Hepatic stellate cell (primary cell): ENCODE measurements around the gene ATP1A3.

Experiments used
- DNase-seq: peaks from one replicate; pipeline ENCODE4 v3.0.0; 2011; ENCODE audit warnings: low spot score

ATP1A3 gene

DNA sequence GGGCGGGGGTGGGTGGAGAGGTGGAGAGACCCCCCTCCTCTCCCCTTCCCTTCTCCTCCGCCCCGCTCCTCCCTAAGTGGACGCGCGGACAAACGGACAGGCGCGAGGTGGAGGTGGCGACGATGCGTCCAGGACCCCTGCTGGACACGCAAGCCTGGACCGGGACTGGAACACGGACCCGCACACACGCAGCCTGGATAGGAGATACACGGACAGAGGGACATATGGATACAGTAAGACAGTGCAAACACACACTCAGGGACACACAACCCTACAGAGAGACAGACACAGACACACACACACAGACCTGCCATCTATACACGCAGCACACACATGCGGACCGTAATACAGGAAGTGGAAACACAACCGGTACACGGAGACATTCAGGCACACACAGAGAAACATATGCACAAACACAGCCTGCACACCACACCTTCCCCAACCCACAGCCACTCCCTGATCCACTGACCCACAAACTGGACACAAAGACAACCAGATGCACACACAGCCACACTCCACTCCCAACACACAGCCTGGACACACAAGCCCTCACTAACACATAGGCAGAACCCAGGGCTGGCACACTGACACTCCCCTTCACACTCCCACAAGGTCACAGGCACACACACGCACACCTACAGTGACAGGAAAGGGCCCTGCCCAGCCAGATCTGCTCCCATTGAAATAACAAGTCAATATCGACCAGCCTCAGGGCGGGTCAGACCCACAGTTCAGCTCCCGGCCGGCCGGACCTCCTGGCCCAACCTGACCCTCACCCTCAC lies 65.1 kb downstream of the ATP1A3 start:
- no peak for DNase-seq

DNA sequence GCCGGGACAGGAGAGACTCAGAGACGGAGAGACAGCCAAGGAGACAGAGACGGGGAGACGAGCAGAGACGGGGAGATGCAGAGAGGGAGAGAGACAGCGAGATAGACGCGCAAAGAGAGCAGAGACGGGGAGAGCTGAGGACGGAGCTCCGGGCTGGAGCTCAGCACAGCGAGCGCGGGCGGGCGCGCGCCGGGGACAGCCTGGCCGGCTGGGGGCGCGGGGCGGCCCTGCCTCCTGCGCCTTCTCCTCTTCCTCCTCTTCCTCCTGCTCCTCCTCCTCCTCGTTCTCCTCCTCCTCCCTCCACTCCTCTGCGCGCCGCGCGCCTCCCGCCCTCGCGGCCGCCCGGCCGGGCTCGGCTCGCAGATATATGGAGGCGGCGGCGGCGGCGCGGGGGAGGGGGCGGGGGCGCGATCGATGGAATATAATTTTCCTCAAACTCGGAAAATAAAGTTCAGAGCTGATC lies 65.8 kb downstream of the ATP1A3 start, which contains the start of gene ERFL:
ERFL (minus strand) TSS at position 229 of the 463 bp plus-strand sequence. CDS start 15,530 bp downstream, outside the sequence.
- DNase-seq: no peak

DNA sequence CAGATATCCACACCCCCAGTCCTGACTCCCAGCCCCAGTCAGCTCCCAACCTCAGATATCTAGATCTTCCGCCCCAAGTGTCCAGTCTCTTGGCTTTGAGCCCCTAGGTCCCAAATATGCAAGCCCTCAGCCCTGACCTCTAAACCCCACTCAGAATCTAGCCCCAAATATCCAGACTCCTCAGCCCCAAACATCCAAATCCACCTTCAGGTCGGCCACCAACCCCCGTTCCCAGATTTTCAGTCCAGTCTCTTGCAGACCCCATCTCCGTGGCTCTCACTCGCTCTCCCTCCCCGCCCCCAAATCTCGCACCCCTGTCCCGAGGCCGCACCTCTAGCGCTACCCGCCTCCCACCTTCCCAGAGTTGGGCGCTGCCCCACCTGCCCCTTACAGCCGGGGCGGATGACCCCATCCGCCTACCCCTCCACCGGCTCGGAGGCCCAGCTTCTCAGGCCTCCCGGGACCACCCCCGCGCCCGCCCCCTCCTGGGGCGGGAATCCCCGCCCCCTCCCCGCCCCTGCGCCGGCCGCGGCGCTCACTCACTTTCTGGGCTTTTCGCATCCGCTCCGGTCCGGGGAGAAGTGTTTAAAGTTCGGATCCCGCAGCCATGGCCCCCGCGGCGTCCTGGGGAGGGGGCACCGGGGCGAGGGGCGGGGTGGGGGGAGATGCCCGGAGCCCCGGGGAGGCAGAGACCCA lies 66.4 kb downstream of the ATP1A3 start:
- DNase-seq: no peak

DNA sequence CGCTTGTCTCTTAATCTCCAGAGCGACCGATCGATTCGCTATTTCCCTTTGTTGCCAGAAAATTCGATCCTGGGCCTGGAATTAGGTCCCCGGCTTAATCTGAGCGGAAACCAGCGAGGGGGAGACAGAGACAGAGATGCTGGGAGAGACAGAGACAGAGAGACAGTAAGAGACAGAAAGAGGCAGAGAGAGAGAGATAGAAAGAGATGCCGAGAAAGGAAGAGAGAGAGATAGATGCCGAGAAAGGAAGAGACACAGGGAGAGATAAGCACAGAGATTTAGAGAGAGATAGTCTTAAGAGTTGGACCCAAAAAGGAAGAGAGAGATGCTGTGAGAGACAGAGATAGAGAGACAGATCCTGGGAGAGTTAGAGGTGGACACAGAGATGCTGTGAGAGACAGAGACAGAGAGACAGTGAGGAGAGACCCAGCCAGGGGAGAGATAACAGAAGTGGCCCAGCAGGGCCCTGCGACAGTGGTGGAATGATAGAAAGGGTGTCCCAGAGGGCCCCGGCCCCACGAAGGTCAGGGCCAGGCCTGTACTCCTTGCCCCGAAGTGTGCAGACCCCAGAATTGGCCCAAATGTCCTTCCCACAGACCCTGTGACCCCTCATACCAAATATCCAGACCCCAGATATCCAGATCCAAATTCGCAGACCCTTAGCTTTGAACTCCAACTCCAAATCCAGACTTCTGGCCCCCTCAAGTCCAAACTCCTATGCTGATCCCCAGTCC lies 67.1 kb downstream of the ATP1A3 start:
- no peak for DNase-seq

DNA sequence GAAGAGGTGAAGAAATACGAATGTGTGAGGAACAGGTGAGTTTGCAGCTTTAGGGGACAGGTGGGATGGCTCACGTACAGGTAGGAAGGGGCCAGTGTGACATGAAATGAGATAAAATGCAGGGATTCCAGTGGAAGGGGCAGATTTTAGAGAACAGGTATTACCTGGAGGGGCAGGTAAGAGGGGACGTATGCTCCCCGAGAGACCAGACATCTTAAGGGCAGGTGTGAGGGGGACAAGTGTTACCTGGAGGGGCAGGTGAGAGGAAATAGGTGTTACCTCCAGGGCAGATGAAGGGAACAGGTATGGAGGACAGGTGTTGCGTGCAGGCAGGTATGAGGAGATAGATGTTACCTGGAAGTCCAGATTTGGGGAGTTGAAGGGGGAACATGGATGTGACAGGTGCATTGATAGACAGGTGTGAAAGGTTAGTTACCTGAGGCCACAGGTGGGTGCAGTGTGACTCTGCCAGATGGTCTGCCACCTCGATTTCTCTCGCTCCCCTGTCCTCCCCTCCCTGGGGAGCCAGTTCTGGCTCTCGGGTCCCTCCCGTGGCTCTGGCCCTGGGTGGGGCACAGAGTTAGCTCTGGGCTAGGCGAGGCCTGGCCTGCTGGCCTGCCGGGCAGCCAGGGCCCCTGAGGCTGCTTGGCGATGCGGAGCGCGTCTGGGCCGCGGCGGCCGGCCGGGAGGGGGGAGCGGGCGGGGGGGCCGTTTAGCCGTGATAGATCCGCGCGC lies 67.8 kb downstream of the ATP1A3 start:
- DNase-seq: no peak

DNA sequence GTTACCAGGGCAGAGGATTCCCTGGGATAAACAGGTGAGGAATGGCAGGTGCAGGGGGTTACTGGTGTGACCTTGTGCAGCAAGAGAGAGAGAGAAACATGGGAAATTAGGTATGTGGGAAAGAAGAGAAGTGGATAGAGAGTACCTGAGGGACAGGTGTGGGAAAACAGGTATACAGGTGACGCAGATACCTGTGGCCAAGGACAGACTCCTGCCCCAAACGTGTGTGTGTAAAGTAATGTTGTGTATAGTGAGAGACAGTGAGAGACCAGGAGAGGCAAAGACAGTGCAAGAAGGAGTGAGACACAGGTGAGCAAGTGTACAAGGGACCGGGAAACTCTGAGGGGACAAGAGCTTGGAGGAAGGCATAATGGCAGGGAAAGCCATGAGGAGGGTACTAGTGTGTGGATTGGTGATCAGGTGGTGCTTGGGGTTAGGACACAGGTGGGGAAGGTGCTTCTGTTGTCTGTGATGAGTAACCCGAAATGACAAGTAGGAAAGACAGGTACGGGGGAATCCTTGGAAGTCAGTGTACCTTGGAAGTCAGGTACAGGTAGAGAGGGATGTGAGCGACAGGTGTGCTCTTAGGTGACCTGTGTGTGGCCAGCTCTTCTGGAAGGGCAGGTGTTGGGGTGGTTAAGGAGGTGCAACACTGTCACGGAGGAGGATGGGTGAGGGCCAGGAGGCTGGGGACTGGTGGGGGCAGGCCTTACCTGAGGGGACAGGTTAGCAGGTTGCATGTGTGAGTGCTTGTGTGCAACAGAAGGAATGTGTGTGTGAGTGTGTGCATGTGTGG lies 68.6 kb downstream of the ATP1A3 start:
- no peak for DNase-seq

DNA sequence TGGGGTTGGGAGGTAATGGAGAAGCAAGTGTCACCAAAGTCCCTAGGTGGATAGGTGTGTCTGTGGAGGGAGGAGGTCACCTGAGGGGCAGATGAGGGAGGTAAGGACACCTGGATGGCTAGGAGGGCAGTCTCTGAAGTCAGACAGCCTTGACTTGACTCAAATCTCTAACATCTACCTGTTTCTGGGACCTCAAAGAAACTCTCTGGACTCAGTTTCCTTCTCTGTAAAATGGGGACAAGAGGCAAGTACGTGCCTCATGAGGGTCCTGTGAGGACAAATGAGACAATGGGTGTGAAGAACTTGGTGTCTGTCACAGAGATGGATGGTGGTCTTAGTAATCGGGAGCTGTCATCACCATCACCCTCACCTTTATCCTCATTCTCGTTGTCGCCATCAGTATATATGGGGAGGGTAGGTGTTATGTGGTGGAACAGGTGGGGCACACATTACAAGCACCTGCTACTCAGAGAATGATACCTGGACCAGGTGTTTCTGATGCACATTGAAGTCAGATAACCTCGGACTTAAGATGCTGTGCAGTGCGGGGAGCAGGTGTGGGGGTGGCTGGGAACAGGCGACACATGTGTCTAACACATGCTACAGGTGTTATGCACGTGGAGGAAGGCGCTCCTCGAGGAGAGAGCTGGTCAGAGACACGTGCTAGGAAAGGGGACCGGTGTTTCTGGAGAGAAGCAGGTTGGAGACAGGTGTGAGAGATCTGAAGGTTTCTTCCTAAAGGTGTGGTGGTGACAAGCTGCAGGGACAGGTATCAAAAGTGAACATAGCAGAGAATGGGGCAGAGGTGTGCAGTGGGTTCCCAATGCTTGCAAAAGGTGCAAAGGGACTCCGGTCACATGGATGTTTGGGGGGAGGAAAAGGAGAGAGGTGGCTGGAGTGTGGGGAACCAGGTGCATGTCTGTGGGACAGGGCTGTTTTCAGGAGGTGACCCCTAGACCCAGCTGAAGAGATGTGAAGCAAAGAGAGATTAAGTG lies 69.6 kb downstream of the ATP1A3 start:
- no peak for DNase-seq

DNA sequence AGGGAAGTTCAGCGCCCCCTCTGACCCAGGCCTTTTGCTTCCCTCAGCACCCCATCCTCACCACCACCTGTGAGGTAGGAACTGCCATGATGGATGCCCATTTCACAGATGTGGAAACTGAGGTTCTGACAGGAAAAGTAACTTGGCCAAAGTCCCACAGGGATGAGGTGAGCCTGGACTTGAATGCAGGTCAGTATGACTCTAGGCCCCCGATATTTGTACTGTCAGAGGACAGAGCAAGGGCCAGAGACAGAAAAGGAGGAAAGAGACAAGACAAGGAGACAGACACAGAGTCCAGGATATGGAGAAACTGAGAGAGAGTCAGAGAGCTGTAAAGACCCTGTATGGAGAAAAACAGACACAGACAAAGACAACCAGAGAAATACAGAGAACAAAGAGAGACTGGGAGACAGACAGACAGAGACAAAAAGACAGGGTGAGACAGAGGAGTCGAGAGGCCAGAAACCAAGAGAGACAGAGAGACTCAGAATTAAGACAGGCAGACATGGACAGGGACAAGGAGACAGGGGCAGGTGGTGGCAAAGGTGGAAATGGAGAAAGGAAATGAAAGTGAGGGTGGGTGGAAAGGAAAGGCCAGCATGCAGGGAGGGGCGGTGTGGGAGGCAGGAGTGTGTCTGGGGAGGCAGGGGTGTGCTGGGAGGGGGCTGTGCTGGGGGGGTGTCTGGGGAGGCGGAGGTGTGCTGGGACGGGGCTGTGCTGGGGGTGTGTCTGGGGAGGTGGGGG lies 70.8 kb downstream of the ATP1A3 start:
- no peak for DNase-seq

DNA sequence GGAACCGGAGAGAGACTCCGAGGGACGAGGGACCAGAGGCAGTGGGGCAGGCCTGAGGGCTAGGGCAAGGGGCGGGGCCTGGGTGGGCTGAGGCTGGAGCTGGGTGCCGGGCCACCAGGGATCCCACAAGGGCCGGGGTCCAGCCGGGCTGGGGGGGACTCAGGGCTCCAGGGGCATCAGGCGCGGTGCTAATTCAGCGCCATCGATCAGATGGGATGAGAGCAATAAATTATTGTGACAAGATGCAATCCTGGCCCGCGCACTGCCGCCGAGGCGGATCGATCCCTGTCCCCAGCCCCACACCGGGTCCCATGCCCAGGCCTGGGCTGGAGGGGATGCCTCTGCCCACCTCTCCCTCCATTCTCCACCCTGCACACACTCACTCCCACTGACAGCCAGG lies 71.4 kb downstream of the ATP1A3 start:
- no peak for DNase-seq

DNA sequence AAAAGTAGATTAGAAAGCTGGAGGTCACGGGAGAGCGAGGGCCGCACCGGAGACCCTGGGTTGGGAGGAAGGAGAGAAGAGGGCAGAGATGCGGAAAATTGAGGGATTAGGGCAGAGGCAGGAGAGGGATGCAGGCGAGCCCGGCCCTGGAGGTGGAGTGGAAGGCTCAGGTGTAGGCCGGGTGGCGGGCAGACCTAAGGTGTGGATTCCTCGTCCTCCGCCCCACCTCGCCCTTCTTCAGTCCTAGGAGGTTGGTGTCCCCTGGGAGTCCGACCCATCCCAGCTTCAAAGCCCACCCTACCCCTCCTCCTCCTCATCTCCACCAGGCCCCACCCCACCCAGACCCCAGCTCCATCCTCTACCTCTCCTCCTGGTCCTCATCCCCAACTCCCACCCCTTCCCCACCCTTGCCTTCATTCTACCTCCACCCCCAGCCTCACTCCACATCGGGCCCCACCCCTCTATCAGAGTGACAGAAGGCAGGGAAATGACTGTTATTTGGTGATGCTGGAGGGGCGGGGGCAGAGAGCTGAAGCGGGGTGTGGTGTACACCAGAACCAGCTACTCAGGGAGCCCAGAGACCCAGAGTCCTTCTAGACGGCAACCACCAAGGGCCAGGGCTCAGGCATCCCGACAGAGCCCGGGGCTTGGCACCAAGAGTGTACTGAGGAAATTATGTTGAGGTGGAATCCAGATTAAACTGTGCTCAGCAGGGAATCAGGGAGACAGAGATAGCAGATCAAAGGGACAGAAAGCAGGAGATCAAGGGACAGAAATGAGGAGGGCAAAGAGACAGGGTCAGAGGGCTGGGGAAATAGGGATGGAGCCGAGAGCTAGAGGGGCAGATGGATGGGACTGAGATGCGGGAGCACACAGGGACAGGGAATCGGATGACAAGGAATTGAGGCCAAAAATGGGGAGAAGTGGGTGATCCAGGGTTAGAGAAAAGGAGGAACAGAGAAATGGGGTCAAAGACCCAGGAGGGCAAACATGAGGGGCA lies 72.2 kb downstream of the ATP1A3 start:
- DNase-seq: no peak

DNA sequence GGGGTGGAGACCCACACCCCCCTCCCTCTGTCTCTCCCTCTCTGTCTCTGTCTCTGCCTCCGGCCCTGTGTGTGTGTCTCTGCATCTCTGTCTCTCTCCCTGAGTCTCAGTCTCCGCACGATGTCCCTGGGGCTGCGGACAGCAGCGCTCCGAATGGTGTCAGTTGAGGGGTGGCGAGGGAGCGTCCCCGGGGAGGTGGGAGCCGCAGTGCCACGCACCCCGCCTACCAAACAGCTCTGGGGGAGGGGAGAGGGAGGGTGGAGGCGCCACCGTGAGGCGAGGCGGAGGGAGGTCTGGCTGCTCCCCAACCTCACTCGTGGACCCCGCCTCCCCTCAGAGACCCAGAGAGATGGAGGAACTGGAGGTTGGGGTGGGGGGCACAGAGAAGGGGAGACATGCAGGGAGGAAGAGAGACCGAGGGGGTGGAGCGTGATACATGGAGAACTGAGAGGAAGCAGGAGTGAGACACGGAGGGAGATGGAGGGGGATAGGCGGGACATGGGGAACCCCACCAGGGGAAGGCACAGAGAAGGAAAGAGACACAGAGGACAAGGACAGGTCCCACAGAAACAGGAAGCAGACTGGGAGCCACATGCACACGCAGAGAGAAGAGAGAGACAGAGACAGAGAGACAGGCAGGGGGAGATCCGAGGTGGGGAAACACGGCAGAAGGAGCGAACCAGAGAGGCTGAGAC lies 73.0 kb downstream of the ATP1A3 start:
- no peak for DNase-seq

DNA sequence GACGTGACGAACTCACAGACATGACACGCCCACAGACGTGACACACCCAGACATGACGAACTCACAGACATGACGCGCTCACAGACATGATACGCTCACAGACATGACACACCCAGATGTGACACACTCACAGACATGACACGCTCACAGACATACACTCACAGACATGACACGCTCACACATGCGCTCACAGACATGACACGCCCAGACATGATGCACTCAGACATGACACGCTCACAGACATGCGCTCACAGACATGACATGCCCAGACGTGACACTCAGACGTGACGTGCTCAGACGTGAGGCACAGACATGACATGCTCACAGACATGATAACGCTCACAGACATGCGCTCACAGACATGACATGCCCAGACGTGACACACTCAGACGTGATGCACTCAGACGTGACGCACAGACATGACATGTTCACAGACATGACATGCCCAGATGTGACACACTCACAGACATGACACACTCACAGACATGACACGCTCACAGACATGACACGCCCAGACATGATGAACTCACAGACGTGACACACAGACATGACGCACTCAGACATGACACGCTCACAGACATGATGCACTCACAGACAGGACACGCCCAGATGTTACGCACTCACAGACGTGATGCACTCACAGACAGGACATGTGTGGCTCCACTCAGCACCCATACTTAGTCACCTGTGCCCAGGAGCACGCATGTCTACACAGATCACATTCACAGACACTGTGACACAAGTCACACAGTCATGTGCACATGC lies 73.9 kb downstream of the ATP1A3 start:
- no peak for DNase-seq

DNA sequence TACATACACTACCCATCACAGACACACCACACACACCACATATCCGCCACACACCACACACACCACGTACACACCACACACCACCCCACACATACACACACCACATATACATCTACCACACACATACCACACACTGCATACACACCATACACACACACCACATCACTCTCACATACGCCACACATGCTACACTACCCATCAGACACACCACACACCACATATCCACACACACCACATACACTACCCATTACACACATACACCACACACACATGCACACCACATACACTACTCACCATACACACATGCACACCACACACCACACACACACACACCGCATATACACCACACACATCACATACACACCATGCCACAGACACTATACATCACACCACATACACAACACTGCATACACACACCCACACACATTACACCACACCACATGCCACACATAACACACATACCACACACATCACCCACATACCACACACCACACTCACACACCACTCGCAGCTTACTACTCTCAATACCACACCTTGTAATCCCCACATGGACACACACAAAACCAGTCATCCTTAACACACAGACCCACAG lies 75.3 kb downstream of the ATP1A3 start:
- no peak for DNase-seq

DNA sequence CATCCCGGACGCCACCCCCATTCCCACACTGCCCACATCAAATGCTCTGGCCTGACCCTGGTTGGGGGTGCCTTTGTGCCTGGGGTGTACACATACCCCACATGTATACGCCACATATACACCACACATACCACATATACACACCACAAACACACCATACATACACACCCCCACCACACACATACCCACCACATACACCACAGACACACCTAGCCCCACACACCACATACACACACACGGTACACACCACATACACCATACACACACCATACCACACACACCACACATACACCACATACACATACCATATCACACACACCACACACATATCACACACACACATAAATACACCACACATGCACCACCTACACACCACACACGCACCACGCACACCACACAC lies 75.9 kb downstream of the ATP1A3 start:
- DNase-seq: no peak

DNA sequence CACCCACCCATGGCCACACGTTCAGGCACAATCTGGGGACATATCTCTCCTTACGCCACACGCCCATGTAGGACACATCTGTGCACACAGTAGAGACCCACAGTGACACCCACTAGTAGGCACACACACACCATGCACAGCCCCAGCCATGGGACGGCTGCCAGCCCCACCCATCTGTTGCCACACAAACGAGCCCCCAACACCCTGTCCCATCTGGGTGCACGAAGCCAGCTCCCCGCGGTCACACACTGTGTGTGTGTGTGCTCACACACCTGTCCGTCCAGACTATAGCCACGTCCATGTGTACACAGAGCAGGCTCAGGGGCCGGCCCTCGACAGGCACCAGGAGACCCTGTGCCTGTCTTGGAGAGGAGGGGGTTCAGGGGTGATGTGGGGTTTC lies 76.4 kb downstream of the ATP1A3 start:
- no peak for DNase-seq
